ENCODE results near the gene CMA1. TPM values are rescaled to one million over a fixed set of nuclear protein-coding genes. Genes with fewer than 3 reads are reported as not detected.
A peak's percentile ranks its signal among the peaks of the same experiment; 100 is the strongest.
"Not testable (repeated sequence)": the region's sequence is repeated elsewhere in the genome, so short reads cannot be mapped to it uniquely, and the experiment has no call there.

Gene CMA1
- total RNA-seq, 1 experiment from 2014 or later, result not detected

- Histone ChIP-seq H3K4me3 (no peak overlapping the region), H3K27me3 (no peaks in the 10 kb centered on the region), H3K9me3 (no peaks in the 10 kb centered on the region), H3K36me3 (no peaks in the 10 kb centered on the region)
- peak; percentile 4 for DNase-seq
Observed at GRCh38 chr14:24481622-24482324, 26.3 kb downstream of the CMA1 start.

GRCh38 chr14:24479999-24480398, 28.1 kb downstream of the CMA1 start:
- H3K4me3 ChIP-seq, DNase-seq, H3K9me3 ChIP-seq, H3K36me3 ChIP-seq, H3K27me3 ChIP-seq: not testable (repeated sequence)

GRCh38 chr14:24475261-24475660, 32.8 kb downstream of the CMA1 start:
- Histone ChIP-seq H3K9me3 (no peaks in the 10 kb centered on the region), H3K27me3 (no peaks in the 10 kb centered on the region), H3K4me3 (no peak overlapping the region), H3K36me3 (no peaks in the 10 kb centered on the region)
- no peak for DNase-seq

- Histone ChIP-seq H3K27me3 (no peaks in the 10 kb centered on the region), H3K4me3 (no peak overlapping the region), H3K9me3 (no peaks in the 10 kb centered on the region), H3K36me3 (no peaks in the 10 kb centered on the region)
- no peak for DNase-seq
Observed at GRCh38 chr14:24473211-24473610, 34.9 kb downstream of the CMA1 start.

- DNase-seq, H3K27me3 ChIP-seq, H3K4me3 ChIP-seq, H3K36me3 ChIP-seq, H3K9me3 ChIP-seq: not testable (repeated sequence)
Observed at GRCh38 chr14:24470450-24470849, 37.6 kb downstream of the CMA1 start.

- Histone ChIP-seq H3K4me3 (no peak overlapping the region), H3K27me3 (no peaks in the 10 kb centered on the region), H3K36me3 (no peaks in the 10 kb centered on the region), H3K9me3 (no peaks in the 10 kb centered on the region)
- no peak for DNase-seq
Observed at GRCh38 chr14:24465805-24466204, 42.3 kb downstream of the CMA1 start.

GRCh38 chr14:24465368-24465767, 42.7 kb downstream of the CMA1 start:
- H3K36me3 ChIP-seq, result no peaks in the 10 kb centered on the region
- H3K9me3 ChIP-seq, result no peaks in the 10 kb centered on the region
- H3K27me3 ChIP-seq, result no peaks in the 10 kb centered on the region
- H3K4me3 ChIP-seq, result no peak overlapping the region
- DNase-seq, result no peak

- no peaks in the 10 kb centered on the region for H3K9me3 ChIP-seq
- no peaks in the 10 kb centered on the region for H3K36me3 ChIP-seq
- no peak for DNase-seq
Observed at GRCh38 chr14:24463884-24464785, 43.9 kb downstream of the CMA1 start.

GRCh38 chr14:24463017-24463883, 44.8 kb downstream of the CMA1 start:
- H3K36me3 ChIP-seq, result no peaks in the 10 kb centered on the region
- no peak overlapping the region for H3K4me3 ChIP-seq
- DNase-seq, result no peak
- no peaks in the 10 kb centered on the region for H3K27me3 ChIP-seq
- H3K9me3 ChIP-seq, result no peaks in the 10 kb centered on the region

More at GRCh38 chr14:24463884-24464785, 43.9 kb downstream of the CMA1 start:
- Histone ChIP-seq H3K4me3 (no peak overlapping the region), H3K27me3 (no peaks in the 10 kb centered on the region)

GRCh38 chr14:24461336-24461735, 46.7 kb downstream of the CMA1 start:
- H3K36me3 ChIP-seq, result no peaks in the 10 kb centered on the region
- no peaks in the 10 kb centered on the region for H3K9me3 ChIP-seq
- H3K27me3 ChIP-seq, result no peaks in the 10 kb centered on the region
- no peak overlapping the region for H3K4me3 ChIP-seq
- DNase-seq, result no peak

- H3K36me3 ChIP-seq, result no peaks in the 10 kb centered on the region
- H3K27me3 ChIP-seq, result no peaks in the 10 kb centered on the region
- DNase-seq, result no peak
- H3K9me3 ChIP-seq, result no peaks in the 10 kb centered on the region
- H3K4me3 ChIP-seq, result no peak overlapping the region
Observed at GRCh38 chr14:24459331-24459730, 48.7 kb downstream of the CMA1 start.

GRCh38 chr14:24458736-24459135, 49.3 kb downstream of the CMA1 start:
- Histone ChIP-seq H3K27me3 (no peaks in the 10 kb centered on the region), H3K9me3 (no peaks in the 10 kb centered on the region), H3K4me3 (no peak overlapping the region), H3K36me3 (no peaks in the 10 kb centered on the region)
- DNase-seq, result no peak

GRCh38 chr14:24456980-24457379, 51.1 kb downstream of the CMA1 start:
- Histone ChIP-seq H3K4me3 (no peak overlapping the region), H3K36me3 (no peaks in the 10 kb centered on the region), H3K27me3 (no peaks in the 10 kb centered on the region), H3K9me3 (no peaks in the 10 kb centered on the region)
- no peak for DNase-seq

Other genes starting within 250 kb of the CMA1 start
- 0.86 and 2.0 TPM in 2 replicates for gene TGM1, start 245.1 kb downstream of the CMA1 start, total RNA-seq (2014; rRNA removed; shearing (Covaris generic); ENCODE audit: low replicate concordance)
- gene RABGGTA, start 236.7 kb downstream of the CMA1 start, total RNA-seq (2014; rRNA removed; shearing (Covaris generic); ENCODE audit: low replicate concordance), result 1.7 and 2.6 TPM in 2 replicates
- gene DHRS1, start 208.5 kb downstream of the CMA1 start, total RNA-seq (2014; rRNA removed; shearing (Covaris generic); ENCODE audit: low replicate concordance), result 1.5 and 2.5 TPM in 2 replicates
- gene NOP9, start 208.4 kb downstream of the CMA1 start, total RNA-seq (2014; rRNA removed; shearing (Covaris generic); ENCODE audit: low replicate concordance), result 6.6 and 10.6 TPM in 2 replicates
- not detected in 2 replicates for gene CIDEB, start 200.3 kb downstream of the CMA1 start, total RNA-seq (2014; rRNA removed; shearing (Covaris generic); ENCODE audit: low replicate concordance)
- 0.59 and 0.82 TPM in 2 replicates for gene LTB4R2, start 198.1 kb downstream of the CMA1 start, total RNA-seq (2014; rRNA removed; shearing (Covaris generic); ENCODE audit: low replicate concordance)
- 1.4 and 1.5 TPM in 2 replicates for gene LTB4R, start 196.8 kb downstream of the CMA1 start, total RNA-seq (2014; rRNA removed; shearing (Covaris generic); ENCODE audit: low replicate concordance)
- not detected in 2 replicates for gene ADCY4, start 173.2 kb downstream of the CMA1 start, total RNA-seq (2014; rRNA removed; shearing (Covaris generic); ENCODE audit: low replicate concordance)
- gene RIPK3, start 168.3 kb downstream of the CMA1 start, total RNA-seq (2014; rRNA removed; shearing (Covaris generic); ENCODE audit: low replicate concordance), result not detected in 2 replicates
- gene NFATC4, start 140.1 kb downstream of the CMA1 start, total RNA-seq (2014; rRNA removed; shearing (Covaris generic); ENCODE audit: low replicate concordance), result 4.9 and 14.5 TPM in 2 replicates
- 0.30 TPM in 1 of 2 replicates, not detected in the other for gene NYNRIN, start 109.3 kb downstream of the CMA1 start, total RNA-seq (2014; rRNA removed; shearing (Covaris generic); ENCODE audit: low replicate concordance)
- 2.0 TPM in 1 of 2 replicates, not detected in the other for gene CBLN3, start 78.6 kb downstream of the CMA1 start, total RNA-seq (2014; rRNA removed; shearing (Covaris generic); ENCODE audit: low replicate concordance)
- 19.1 and 30.7 TPM in 2 replicates for gene KHNYN, start 78.3 kb downstream of the CMA1 start, total RNA-seq (2014; rRNA removed; shearing (Covaris generic); ENCODE audit: low replicate concordance)
- 16.8 and 32.0 TPM in 2 replicates for gene SDR39U1, start 65.5 kb downstream of the CMA1 start, total RNA-seq (2014; rRNA removed; shearing (Covaris generic); ENCODE audit: low replicate concordance)
- not detected in 2 replicates for gene CTSG, start 68.0 kb upstream of the CMA1 start, total RNA-seq (2014; rRNA removed; shearing (Covaris generic); ENCODE audit: low replicate concordance)
- not detected in 2 replicates for gene GZMH, start 101.4 kb upstream of the CMA1 start, total RNA-seq (2014; rRNA removed; shearing (Covaris generic); ENCODE audit: low replicate concordance)
- gene GZMB, start 125.9 kb upstream of the CMA1 start, total RNA-seq (2014; rRNA removed; shearing (Covaris generic); ENCODE audit: low replicate concordance), result not detected in 2 replicates

Data from MG63 (cell line).